Endothelial cell of umbilical vein (primary cell): ENCODE measurements around the gene TIRAP.

Source experiments
- EZH2 ChIP-seq: IDR thresholded peaks from 2 replicates; pipeline ENCODE4 v1.6.1; 2012; ENCODE audit warnings: borderline replicate concordance, low read depth, mild to moderate bottlenecking, moderate library complexity, low read length, inconsistent platforms; ENCODE audit not compliant: severe bottlenecking
- GATA2 ChIP-seq: IDR thresholded peaks from 2 replicates; pipeline ENCODE4 v1.7.0; 2011; ENCODE audit warnings: low read depth, mild to moderate bottlenecking, moderate library complexity, mixed read lengths, low read length; ENCODE audit not compliant: insufficient read length, insufficient read depth
- MYC ChIP-seq: IDR thresholded peaks from one replicate; pipeline ENCODE4 v1.6.1; 2011; ENCODE audit warnings: mild to moderate bottlenecking, low read depth, low read length
- POLR2A ChIP-seq: IDR thresholded peaks from 2 replicates; pipeline ENCODE4 v1.6.1; 2012; ENCODE audit warnings: low read depth, mild to moderate bottlenecking, control low read depth, low read length
- POLR2AphosphoS5 ChIP-seq: IDR thresholded peaks from 2 replicates; pipeline ENCODE4 v1.6.1; 2012; ENCODE audit warnings: low read depth, mild to moderate bottlenecking, control low read depth, low read length, moderate library complexity; ENCODE audit not compliant: insufficient read depth
- TF ChIP-seq, protein P1 (sequence below), 2 donors: IDR thresholded peaks; 1 replicate in 1 of 2; 2 replicates in 1 of 2; pipeline ENCODE4 v1.5.1; 2011; ENCODE audit warnings: low read length in 2 of 2, mild to moderate bottlenecking in 2 of 2, moderate library complexity in 2 of 2, control low read depth in 1 of 2, inconsistent platforms in 1 of 2, low read depth in 1 of 2; ENCODE audit not compliant: insufficient read depth in 1 of 2; ENCODE audit errors: extremely low read depth in 1 of 2

DNA sequence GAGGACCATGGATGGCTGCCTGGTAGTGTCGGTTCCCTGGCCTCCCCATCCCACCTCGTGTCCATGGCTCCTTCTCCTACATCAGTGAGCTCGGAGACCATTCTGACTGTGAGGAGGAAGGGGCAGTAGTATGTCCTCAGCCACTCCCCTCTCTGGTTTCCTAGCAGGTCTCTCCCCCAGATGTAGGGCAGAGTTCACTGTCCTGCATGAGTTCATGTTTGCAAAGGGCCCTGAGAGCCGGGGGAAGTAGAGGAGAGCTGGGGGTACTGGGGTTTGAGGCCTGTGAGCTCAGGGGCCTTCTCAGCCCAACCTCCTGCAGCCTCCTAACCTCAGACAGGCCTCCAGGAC is 54.2 kb downstream of the TIRAP start:
- TF ChIP-seq GATA2 (no peak), POLR2A (no peak), EZH2 (no peak), POLR2AphosphoS5 (no peak), MYC (no peak)
- TF ChIP-seq, protein P1, sequence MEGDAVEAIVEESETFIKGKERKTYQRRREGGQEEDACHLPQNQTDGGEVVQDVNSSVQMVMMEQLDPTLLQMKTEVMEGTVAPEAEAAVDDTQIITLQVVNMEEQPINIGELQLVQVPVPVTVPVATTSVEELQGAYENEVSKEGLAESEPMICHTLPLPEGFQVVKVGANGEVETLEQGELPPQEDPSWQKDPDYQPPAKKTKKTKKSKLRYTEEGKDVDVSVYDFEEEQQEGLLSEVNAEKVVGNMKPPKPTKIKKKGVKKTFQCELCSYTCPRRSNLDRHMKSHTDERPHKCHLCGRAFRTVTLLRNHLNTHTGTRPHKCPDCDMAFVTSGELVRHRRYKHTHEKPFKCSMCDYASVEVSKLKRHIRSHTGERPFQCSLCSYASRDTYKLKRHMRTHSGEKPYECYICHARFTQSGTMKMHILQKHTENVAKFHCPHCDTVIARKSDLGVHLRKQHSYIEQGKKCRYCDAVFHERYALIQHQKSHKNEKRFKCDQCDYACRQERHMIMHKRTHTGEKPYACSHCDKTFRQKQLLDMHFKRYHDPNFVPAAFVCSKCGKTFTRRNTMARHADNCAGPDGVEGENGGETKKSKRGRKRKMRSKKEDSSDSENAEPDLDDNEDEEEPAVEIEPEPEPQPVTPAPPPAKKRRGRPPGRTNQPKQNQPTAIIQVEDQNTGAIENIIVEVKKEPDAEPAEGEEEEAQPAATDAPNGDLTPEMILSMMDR (IDR thresholded peaks at IDR 0.05; ENCODE audit: extremely low read depth in 1 of 2, insufficient read depth in 1 of 2, low read depth in 1 of 2, low read length in 2 of 2): no peak
